Activated naive CD8-positive, alpha-beta T cell treated with anti-CD3 and anti-CD28 coated beads, Interleukin-2, amount 50 U/mL, for 16 hours (primary cell): ENCODE results near the gene CMTM2.

Source experiments
- DNase-seq: peaks from one replicate; pipeline ENCODE4 v3.0.0-alpha.2; 2020; ENCODE audit warnings: low read depth, low spot score

CMTM2 gene, protein sequence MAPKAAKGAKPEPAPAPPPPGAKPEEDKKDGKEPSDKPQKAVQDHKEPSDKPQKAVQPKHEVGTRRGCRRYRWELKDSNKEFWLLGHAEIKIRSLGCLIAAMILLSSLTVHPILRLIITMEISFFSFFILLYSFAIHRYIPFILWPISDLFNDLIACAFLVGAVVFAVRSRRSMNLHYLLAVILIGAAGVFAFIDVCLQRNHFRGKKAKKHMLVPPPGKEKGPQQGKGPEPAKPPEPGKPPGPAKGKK

GRCh38 chr16:66578651-66579531, at the start of gene CMTM2:
Gene CMTM2 (plus strand): TSS chr16:66579463. CDS start chr16:66579608, 145 bp downstream.
- no peak for DNase-seq

- no peak for DNase-seq
Measured at GRCh38 chr16:66529475-66529874, 49.8 kb upstream of the CMTM2 start.

DNA sequence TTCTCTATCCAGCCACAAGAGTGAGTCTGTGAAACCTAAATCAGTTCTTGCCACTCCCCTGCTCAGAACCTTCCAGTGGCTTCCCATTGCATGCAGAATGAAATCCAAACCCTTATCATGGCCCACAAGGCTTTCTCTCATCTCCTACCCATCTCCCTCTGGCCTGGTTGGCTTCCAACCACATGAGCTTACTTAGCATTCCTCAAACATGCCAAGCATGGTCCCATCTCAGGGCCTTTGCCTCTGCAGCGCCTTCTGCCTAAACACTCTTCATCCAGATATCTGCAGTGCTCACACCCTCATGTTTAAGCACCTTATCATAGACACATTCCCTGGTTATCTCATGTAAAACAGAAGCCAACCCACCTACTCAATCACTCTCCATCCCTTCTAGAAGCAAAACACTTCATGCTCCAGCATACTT, 44.9 kb upstream of the CMTM2 start:
- no peak for DNase-seq

GRCh38 chr16:66536525-66536924, 42.7 kb upstream of the CMTM2 start:
- no peak for DNase-seq

GRCh38 chr16:66537236-66537635, 42.0 kb upstream of the CMTM2 start:
- no peak for DNase-seq

DNA sequence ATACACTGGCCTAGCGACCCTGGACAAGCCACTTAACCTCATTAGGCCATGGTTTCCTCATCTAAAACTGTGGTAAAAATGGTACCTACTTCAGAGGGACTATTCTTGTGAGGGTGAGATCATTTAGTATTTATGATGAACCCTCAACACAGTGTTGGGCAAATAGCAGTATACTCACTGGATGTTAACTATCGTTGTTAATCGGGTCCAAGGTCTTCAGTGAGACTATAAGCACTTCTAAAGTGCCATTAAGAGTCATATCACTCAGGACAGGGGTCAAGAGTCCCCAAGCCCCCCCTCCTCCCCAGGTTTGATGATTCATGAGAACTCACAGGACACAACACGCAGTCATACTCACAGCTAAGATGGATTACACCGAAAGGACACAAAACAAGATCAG, 40.4 kb upstream of the CMTM2 start:
- no peak for DNase-seq

GRCh38 chr16:66539623-66540469, 39.4 kb upstream of the CMTM2 start:
- DNase-seq = no peak

DNA sequence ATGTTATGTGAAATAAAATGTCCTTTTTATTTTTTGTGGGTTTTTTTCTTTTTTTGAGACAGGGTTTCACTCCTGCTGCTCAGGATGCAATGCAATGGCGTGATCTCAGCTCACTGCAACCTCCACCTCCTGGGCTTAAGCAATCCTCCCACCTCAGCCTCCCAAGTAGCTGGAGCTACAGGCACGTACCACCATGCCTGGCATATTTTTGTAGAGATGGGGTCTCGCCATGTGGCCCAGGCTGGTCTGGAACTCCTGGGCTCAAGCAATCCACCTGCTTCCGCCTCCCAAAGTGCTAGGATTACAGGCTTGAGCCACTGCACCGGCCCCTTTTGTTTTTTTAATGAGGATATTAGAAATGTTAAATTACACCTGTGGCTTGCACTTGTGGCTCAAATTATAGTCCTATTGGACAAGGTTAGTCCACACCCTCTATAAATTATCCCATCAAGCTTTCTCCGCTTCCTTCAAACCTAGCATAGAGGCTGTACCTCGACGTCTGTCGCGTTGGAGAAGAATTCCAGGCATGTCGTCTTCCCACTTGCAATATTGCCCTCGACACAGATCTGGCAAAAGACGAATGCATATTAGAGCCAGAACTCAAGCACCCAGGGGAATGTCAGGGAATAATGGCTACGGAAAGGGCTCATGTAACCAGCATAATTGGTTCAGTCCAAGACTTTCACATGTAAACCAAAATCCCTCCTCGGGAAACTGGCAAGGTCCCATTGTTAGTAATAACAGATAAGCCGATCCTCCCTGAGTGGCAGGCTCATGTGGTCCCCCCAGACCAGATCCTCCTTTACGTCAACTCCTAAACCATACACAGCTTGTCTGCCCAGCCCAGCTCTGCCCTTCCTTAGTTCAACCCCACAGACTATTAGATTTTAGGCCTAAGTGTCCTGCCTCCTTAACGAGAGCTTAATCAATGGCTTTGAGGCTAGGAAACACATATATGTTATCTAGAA, 37.6 kb upstream of the CMTM2 start:
- no peak for DNase-seq

GRCh38 chr16:66542396-66542795, 36.9 kb upstream of the CMTM2 start:
- DNase-seq = no peak

- no peak for DNase-seq
Measured at GRCh38 chr16:66543541-66543940, 35.7 kb upstream of the CMTM2 start.

- no peak for DNase-seq
Measured at GRCh38 chr16:66544016-66544757, 35.1 kb upstream of the CMTM2 start.

- no peak for DNase-seq
Measured at GRCh38 chr16:66547101-66547989, 31.9 kb upstream of the CMTM2 start.

- no peak for DNase-seq
Measured at GRCh38 chr16:66548068-66548467, 31.2 kb upstream of the CMTM2 start.

GRCh38 chr16:66548868-66549267, 30.4 kb upstream of the CMTM2 start:
- no peak for DNase-seq

GRCh38 chr16:66549284-66550131, 29.8 kb upstream of the CMTM2 start, which contains the start of gene TK2:
Gene TK2 (minus strand): TSS chr16:66550122. CDS start chr16:66550061, 61 bp downstream.
- DNase-seq = peak; percentile 29

DNA sequence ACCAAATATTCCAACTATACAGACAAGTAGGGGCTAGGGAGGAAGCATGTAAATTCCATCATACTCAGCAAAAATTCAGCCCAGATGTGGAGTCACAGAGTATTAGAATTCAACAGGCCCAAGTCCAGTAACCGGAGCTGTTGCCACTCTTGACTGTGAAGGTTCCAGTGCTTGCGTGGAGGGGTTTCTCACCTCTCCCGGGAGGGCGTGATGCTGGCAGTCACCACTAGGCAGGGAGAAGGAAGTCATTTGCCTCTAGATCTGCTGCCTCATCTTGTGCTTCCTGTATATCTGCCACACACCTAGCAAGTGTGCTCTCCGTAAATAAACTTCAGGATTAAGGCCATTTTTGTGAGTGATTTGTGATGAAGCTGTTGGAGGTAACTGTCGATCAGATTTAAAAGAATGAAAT, 27.9 kb upstream of the CMTM2 start:
- peak; percentile 14 for DNase-seq

DNA sequence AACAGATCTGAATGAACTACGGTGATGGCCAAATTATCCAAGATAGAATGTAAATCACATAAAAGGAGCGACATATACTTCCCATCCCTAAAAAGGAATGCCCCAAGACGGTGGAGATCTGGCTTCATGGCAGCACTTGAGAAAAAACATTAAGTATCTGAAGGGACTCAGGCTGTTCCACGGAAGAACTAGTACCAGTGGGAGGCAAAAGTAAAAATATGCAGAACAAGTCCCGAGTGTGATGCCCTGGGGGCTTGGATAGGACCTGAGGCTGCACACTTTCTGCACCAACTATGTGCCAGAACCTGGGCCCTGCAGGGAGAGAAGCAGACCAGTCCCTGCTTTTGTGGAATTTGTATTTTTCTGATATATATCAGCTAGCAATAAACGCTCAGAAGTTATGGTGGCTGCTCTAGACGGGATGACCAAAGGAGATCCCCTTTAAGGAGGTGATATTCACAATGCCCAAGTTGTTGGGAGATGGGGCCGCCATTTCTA, 27.4 kb upstream of the CMTM2 start:
- DNase-seq = no peak
